ENCODE data around the gene KRT2.

DNA sequence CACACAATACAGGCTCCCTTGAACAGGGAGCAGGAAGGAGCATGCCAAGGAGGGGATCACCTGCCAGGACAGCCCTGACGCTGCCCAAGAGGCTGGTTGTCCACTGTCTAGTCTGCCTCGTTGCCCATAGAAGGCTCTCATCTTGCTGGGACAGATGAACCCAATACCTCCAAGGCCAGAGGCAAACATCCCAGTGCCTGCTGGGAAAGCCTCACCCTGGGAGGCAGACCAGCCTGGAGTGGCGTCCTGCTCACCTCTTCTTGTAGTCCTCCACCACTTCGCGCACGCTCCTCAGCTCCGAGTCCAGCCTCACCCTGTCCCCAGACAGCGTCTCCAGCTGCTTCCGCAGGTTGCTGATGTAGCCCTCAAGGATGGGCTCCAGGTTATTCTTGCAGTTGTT, 36.1 kb downstream of the KRT2 start:
- TF ChIP-seq, protein P1, sequence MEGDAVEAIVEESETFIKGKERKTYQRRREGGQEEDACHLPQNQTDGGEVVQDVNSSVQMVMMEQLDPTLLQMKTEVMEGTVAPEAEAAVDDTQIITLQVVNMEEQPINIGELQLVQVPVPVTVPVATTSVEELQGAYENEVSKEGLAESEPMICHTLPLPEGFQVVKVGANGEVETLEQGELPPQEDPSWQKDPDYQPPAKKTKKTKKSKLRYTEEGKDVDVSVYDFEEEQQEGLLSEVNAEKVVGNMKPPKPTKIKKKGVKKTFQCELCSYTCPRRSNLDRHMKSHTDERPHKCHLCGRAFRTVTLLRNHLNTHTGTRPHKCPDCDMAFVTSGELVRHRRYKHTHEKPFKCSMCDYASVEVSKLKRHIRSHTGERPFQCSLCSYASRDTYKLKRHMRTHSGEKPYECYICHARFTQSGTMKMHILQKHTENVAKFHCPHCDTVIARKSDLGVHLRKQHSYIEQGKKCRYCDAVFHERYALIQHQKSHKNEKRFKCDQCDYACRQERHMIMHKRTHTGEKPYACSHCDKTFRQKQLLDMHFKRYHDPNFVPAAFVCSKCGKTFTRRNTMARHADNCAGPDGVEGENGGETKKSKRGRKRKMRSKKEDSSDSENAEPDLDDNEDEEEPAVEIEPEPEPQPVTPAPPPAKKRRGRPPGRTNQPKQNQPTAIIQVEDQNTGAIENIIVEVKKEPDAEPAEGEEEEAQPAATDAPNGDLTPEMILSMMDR (IDR thresholded peaks at IDR 0.05) = no peak
- no peak for TF ChIP-seq POLR2A (IDR thresholded peaks at IDR 0.05)

Measured in thyroid gland (tissue), 4 donors.